SKM-1 (cell line): ENCODE results near the gene SLC44A4.
"Not testable (repeated sequence)": the region's sequence is repeated elsewhere in the genome, so short reads cannot be mapped to it uniquely, and the experiment has no call there.

Source experiments
- DNase-seq: peaks from one replicate; lab custom pipeline; 2025; ENCODE audit not compliant: unreplicated experiment; lab: John Stamatoyannopoulos, UW

The SLC44A4 gene

DNA sequence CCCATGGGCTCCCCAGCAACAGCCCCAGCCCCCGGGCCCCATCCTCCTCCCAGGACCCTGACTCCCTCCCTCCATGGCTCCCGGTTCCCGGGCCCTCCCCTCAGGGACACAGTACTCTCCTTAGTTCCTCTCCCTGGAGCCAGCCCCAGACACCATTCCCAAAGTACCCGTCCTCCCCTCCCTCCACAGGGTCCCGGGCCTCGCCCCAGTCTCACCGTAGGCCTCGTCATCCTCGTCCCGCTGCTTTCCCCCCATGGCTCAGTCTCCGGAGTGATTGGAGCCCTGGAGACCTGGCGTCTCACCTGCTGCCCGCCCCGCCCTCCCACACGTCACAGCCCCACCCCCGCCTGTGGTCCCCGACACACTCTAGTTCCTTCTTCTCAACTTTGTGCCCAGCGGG, at the start of gene SLC44A4:
Gene SLC44A4, minus strand, starts transcription at position 272 of the 400 bp plus-strand sequence. Its CDS starts 17 bp downstream, at position 255.
- no peak for DNase-seq

DNA sequence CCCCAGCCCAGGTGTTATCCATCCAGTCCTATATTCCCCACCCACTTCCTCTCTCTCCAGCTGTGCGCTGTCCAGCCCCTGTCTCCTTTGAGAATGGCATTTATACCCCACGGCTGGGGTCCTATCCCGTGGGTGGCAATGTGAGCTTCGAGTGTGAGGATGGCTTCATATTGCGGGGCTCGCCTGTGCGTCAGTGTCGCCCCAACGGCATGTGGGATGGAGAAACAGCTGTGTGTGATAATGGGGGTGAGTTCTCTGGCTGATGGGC, 49.8 kb upstream of the SLC44A4 start:
- DNase-seq = no peak

DNA sequence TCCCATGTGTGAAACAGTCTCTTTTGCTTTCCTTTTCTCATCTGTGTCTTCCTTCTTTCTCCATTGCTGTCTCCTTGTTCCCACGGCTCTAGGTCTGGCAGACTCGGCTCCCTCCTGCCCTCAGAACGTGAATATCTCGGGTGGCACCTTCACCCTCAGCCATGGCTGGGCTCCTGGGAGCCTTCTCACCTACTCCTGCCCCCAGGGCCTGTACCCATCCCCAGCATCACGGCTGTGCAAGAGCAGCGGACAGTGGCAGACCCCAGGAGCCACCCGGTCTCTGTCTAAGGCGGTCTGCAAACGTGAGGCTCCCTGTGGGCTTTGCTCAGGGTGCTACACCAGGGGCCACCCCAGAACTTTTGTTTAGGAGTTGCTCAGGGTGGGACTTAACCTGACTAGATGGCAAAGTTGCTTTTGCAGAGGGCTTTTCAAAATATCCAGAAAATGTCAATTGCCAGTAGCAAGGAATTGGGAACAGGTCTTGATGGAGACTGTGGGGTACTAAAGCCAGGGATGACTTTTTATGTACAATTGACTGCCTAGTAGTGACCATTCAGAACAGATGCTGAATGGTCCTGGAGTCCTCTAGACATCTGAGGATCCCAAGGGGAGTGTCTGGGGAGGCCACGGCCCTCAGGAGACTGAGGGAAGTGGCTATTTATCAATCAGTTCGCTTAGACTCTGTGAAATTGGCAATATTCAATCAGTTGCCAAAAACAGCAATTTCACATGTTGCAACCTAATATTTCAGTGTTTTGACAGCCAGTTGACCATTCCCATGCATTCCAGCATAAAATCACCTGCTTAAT, 49.3 kb upstream of the SLC44A4 start:
- DNase-seq = no peak

DNA sequence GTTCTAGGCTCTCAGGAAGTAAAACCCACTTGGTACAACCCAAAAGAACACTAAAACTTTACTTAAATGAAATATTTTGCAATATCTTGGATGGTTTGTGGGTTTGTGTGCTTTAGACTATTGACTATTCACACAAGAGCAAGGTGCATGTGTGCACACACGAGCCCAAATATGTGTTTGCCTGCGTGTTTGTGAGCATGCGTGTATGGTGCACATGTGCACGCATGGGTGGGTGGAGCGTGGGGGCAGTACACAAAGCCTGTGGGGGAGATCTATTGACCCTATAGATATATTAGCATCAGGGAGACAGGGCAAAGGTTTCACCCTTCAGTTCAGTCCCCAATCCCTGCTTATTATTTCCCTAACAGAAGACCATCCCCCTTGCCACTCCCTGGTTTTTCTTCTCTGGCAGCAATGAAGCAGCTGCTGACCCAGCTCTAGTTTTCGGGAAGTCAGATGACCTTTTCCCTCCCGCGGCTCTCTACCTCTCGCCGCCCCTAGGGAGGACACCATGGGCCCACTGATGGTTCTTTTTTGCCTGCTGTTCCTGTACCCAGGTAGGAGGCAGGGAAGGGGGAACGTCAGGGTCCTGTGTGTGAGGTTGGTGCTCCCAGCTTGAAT, 48.6 kb upstream of the SLC44A4 start, which contains the start of gene C2:
Gene C2, plus strand, starts transcription at position 476 of the 621 bp plus-strand sequence. Its CDS starts 36 bp downstream, at position 512.
- no peak for DNase-seq

DNA sequence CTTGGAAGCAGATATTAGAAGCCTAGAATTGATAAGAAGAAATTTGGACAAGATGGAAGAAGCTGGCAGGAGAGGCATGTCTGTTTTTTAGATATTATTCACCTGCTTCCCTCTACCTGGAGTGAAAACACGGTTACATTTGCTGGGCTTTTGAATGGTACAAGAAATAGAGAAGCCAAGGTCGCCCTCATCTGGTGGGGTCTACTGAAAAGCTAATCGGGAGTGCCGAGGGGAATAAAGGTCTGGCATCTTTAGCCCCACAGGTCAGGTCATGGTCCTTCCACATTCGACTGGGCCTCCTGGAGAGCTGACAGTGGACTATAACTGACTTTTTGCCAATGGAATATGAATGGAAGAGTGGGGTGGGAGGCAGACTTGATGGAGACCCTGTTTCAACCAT, 44.1 kb upstream of the SLC44A4 start:
- no peak for DNase-seq

DNA sequence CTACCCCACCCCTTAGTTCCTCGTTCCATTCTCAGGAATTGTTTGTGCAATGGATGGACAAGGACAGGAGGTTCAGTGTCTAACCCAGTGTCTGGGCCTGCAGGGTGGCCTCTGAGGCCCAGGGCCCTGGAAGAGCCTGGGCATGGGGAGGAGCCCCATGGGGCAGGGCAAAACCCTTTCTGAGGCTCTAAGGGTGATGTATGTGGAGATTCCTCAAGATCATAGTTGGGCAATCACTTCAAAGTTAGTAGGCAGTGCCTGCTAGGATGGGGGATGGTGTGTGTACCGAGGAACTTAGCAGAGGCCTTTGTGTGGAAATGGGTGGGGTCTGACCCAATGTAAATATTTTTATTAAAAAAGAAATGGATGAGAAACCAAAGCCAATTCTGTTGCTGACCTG, 42.0 kb upstream of the SLC44A4 start:
- DNase-seq = no peak

DNA sequence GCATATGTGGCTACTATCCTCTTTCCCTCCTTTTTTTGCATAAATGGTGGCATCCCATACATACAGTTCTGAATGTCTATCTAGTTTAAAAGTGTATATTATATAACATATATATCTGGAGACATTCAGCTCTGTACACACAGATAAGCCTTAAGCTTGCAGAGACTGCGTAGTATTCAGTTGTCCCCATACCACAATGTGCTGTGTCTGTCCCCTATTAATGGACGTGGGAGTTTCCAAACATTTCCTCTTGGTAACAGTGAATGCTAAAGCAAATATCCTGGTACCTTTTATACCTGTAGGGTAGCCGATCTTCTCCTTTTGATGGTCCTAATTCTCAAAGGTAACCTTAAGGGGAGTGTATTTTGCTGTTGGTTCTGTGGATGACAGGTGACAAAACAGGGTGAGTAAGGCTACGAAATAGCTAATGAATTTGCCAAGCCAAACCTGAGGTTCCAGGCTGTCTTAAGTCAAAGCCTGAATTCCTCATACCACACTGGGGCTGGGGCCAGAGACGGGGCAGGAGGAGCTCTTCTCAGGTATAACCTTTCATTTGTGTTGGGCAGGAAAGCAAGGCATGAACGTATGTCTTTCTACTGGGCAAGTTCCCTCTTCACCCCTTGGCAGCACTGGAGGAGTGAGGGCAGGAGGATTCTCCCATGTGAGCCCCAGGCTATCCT, 41.0 kb upstream of the SLC44A4 start:
- DNase-seq = no peak

DNA sequence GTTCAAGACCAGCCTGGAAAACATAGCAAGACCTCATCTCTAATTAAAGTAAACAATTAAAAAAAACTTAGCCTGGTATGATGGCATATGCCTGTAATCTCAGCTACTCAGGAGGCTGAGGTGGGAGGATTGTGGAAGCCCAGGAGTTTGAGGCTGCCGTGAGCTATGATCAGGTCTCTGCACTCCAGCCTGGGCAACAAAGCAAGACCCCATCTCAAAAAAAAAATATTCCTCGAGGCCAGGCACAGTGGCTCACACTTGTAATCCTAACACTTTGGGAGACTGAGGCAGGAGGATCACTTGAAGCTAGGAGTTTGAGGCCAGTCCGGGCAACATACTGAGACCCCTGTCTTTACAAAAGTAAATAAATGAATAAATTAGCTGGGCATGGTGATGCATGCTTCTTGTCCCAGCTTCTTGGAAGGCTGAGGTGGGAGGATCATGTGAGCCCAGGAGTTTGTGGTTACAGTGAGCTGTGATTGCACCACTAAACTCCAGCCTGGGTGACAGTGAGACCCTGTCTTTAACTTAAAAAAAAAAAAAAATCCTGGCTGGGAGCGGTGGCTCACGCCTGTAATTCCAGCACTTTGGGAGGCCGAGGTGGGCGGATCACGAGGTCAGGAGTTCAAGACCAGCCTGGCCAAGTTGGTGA, 39.4 kb upstream of the SLC44A4 start:
- no peak for DNase-seq

DNA sequence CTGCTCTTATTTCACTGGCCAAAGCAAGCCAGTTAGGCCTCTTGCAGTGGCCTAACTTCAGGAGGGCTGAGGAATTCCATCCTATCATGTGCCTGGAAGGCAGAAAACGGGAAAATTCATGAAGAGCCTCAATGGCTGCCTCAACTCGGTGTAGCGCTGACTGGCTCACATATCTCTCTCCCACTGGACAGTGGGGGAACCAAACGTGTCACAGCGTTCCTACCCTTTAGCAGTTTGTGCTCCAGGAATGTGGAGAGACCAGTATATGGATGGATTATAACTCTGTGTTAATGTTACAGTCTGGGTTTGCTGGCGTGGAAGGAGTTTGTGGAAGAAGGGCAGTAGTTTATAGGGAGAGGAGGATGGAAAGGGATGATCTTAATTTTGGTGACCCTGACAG, 37.0 kb upstream of the SLC44A4 start:
- no peak for DNase-seq

DNA sequence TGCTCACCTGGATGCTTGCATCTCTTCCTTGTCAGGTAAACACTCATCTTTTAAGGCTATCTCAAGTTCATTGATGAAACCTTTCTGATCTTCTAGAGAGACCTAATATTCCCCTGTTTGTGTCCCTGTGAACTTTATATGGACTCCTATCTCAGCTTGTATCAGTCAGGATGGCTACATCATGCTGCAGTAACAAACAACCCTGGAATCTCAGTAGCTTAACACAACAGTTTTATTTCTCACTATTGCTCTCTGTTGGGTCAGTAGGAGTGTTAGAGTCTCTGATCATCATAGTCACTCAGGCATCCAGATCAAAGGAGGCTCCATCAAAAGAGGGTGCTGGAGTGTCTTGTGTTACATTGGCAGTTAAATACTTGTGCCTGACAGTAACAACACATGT, 36.6 kb upstream of the SLC44A4 start:
- DNase-seq = no peak

DNA sequence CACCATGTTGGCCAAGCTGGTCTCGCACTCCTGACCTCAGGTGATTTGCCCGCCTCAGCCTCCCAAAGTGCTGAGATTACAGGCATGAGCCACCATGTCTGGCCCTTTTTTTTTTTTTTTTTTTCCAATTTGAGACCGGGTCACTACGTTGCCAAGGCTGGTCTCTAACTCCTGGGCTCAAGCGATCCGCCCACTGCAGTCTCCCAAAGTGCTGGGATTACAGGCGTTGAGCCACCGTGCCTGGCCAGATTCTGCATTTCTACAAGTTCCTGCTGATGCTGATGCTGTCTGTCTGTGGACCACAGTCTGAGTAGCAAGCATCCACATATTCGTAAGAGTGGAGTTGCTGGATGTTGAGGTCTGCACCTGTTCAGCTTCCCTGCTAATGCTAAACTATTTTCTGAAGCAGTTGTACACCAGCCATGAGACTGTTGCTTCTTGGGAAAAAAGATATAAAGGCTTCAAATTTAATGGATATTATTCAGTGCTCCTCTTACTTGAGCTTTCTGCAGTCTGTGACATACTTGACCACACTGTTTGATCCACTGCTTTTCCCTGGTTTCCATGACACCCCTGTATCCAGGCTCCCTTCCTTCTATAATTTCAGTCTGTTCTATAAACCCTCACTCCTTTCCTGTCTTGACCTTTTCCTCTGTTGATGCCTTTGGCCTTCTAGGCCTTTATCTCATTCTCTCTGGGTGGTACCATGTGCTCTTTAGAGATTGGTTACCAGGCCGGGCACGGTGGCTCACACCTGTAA, 33.2 kb upstream of the SLC44A4 start:
- no peak for DNase-seq

DNA sequence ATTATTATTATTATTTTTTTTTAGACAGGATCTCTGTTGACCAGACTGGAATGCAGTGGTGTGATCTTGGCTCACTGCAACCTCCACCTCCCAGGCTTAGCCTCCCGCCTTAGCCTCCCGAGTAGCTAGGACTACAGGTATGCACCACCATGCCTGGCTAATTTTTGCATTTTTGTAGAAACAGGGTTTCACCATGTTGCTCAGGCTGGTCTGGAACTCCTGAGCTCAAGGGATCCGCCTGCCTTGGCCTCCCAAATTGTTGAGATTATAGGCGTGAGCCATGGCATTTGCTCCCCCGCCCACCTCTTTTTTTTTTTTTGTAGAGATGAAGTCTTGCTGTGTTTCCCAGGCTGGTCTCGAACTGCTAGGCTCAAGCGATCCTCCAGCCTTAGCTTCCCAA, 30.5 kb upstream of the SLC44A4 start:
- DNase-seq = not testable (repeated sequence)

DNA sequence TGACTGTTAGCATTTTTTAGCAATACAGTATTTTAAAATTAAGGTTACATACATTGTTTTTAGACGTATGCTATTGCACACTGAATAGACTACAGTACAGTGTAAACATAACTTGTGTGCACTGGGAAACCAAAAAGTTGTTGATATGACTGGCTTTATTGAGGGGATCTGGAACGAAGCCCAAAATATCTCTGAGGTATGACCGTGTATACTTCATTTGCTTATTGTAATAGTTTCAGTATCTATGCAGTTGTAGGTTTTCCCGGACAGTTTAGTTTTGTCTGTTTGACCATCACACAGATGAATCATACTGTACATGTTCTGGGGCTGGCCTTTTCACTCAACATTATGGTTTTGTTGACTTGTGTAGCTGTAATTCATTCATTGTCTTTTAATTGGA, 30.0 kb upstream of the SLC44A4 start:
- DNase-seq = no peak

DNA sequence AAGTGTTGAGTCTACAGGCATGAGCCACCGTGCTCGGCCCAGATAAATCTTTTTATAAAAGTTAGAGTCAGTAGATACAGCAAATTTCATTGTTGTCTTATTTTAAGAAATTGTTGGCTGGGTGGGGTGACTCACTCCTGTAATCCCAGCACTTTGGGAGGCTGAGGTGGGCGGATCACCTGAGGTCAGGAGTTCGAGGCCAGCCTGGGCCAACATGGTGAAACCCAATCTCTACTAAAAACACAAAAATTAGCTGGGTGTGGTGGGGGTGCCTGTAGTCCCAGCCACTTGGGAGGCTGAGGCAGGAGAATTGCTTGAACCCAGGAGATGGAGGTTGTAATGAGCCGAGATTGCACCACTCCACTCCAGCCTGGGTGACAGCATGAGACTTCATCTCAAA, 29.5 kb upstream of the SLC44A4 start:
- DNase-seq = not testable (repeated sequence)

DNA sequence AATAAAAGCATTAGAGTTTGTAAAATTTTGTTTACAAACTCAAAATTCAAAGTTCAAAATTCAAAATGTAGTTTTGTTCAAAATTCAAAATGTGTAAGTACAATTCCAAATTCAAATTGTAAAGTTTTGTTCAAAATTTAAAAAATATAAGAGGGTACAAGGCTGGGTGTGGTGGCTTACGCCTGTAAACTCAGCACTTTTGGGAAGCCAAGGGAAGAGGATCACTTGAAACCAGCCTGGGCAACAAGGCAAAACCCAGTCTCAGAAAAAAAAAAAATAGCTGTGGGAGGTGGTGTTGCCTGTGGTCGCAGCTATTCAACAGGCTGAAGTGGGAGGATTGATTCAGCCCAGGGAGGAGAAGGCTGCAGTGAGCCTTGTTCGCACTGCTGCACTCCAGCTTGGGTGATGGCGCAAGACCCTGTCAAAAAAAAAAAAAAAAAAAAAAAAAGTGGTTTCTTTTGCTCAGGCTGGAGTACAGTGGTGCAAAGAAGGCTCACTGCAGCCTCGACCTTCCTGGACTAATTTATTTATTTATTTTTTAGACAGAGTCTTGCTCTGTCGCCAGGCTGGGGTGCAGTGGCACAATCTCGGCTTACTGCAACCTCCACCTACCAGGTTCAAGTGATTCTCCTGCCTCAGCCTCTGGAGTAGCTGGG, 28.5 kb upstream of the SLC44A4 start:
- peak; percentile 71 for DNase-seq

DNA sequence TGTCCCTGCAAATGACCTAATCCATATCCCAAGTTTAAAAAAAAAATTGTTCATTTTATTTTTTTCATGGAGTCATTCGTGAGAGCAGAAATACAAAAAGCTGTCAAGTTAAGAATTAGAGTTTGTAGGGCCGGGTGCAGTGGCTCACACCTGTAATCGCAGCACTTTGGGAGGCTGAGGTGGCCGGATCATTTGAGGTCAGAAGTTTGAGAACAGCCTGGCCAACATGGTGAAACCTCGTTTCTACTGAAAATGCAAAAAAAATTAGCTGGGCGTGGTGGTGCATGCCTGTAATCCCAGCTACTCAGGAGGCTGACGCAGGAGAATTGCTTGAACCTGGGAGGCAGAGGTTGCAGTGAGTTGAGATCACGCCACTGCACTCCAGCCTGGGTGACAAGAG, 27.9 kb upstream of the SLC44A4 start:
- not testable (repeated sequence) for DNase-seq

DNA sequence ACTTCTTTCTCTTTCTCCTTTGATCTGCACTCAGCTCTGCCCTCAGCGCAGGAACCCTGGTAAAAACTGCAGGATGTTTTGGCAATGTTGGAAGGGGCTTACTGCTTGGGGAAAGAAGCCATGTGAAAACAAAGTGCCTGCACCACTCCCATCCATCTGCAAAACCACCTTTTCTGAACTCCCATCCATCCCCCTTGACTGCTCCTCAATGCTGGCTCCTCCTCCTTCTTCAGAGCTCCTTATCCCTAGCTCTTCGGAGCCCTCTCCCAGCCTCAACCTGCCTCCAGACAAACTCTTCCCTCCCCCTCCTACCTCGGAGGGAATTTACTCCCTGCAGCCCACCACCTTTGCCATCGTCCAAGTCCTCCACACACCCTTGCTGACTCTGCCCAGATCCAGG, 27.3 kb upstream of the SLC44A4 start:
- DNase-seq = no peak

DNA sequence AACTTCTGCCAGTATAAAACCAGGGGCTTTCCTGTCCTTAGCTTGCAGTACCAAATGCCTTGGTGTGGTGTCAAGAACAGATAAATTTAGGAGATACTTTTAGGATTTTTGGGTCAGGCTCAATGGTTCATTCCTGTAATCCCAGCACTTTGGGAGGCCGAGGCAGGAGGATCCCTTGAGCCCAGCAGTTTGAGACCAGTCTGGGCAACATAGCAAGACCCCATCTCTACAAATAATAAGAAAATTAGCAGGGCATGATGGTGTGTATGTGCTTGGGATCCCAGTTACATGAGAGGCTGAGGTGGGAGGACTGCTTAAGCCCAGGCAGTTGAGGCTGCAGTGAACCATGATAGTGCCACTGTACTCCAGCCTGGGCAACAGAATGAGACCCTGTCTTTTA, 26.2 kb upstream of the SLC44A4 start:
- no peak for DNase-seq

DNA sequence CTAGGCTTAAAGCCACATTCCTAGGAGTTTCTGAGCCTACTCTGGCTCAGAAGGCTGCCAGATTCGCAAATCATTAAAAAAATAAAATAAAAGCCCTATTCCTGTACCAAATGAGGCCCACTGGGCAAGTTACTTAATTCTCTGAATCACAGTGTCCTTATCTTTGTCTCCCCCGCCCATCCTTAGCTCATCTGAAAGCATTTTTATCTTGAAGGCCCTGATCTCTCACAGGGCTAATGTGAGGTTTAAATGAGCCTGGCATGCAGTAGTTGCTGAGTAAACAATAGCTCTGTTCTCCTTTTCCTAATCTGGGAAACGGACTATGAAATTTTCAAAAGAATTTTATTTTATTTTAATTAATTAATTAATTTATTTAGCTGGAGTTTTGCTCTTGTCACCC, 25.2 kb upstream of the SLC44A4 start:
- no peak for DNase-seq

DNA sequence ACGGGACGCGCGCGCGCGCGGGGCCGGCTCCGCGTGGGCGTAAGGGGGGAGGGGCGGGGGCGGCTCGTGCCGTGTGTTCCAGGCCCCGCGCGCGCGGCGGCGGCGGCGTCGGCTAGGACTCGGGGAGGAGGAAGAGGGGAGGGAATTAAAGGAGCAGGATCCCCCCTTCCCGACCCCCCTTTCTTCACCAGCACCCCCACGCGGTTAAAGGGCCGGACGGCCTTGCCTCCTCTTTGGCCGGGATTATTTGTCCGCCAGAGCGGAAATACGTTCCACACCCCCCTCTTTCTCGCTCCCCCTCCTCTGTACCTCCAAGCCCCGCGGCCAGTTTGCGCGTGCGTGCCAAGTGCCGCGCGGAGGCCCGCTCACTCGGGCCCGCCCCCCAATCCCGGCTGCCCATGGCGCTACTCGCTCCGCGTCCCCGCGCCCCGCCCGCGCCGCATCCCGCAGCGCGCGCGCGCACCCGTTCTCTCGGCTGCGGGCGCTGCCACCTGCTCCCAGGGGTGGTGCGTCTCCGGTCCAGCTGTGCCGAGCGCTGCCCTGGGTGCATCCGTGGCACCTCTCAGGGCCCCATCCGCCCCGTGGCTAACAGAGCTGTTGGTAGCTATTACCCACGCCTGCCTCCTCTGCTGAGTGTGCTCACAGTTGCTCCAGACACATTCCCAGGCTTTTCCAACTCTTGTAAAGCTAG, 23.3 kb upstream of the SLC44A4 start, which contains the start of gene ZBTB12:
Gene ZBTB12, minus strand, starts transcription at position 134 of the 691 bp plus-strand sequence. CDS start 781 bp downstream, outside the sequence.
- DNase-seq = peak; percentile 69
